Measurements from ENCODE around the gene WDR81. TPM values are rescaled to one million over a fixed set of nuclear protein-coding genes. Genes with fewer than 3 reads are reported as not detected.
"Not testable (repeated sequence)": the region's sequence is repeated elsewhere in the genome, so short reads cannot be mapped to it uniquely, and the experiment has no call there.

The WDR81 gene
- total RNA-seq, 1 donor from 2014 or later, result 10.4 TPM

- no peaks in the 10 kb centered on the region for H3K9me3 ChIP-seq (ENCODE audit: control insufficient read depth in 3 of 3, low read length in 3 of 3)
- no peak overlapping the region for H3K27ac ChIP-seq (ENCODE audit: low read depth, low read length)
- no peak overlapping the region for H3K4me3 ChIP-seq (ENCODE audit: low read length in 3 of 3)
- peaks cover 27 to 43% (median 39%) of the 10 kb centered on the region in 3 donors for H3K36me3 ChIP-seq (ENCODE audit: control insufficient read depth in 3 of 3, insufficient read depth in 3 of 3, low read length in 3 of 3)
- peaks cover 7 to 20% (median 10%) of the 10 kb centered on the region in 3 donors for H3K4me1 ChIP-seq (ENCODE audit: control insufficient read depth in 3 of 3, insufficient read depth in 3 of 3, low read length in 3 of 3)
- no peaks in the 10 kb centered on the region for H3K27me3 ChIP-seq (ENCODE audit: control insufficient read depth in 3 of 3, insufficient read depth in 3 of 3, low read length in 3 of 3)
- H3K9ac ChIP-seq (ENCODE audit: low read depth in 1 of 3, low read length in 3 of 3), result peak overlapping the region in 1 of 3 donors; percentile 40
Observed at GRCh38 chr17:1736348-1737281, 12.1 kb downstream of the WDR81 start.

GRCh38 chr17:1737531-1738291 lies 13.2 kb downstream of the WDR81 start:
- Histone ChIP-seq H3K27ac (ENCODE audit: low read depth, low read length) (no peak overlapping the region), H3K4me3 (ENCODE audit: low read length in 3 of 3) (no peak overlapping the region), H3K36me3 (ENCODE audit: control insufficient read depth in 3 of 3, insufficient read depth in 3 of 3, low read length in 3 of 3) (peaks cover 27 to 41% (median 35%) of the 10 kb centered on the region in 3 donors), H3K27me3 (ENCODE audit: control insufficient read depth in 3 of 3, insufficient read depth in 3 of 3, low read length in 3 of 3) (no peaks in the 10 kb centered on the region), H3K4me1 (ENCODE audit: control insufficient read depth in 3 of 3, insufficient read depth in 3 of 3, low read length in 3 of 3) (peaks cover 7 to 20% (median 10%) of the 10 kb centered on the region in 3 donors), H3K9me3 (ENCODE audit: control insufficient read depth in 3 of 3, low read length in 3 of 3) (no peaks in the 10 kb centered on the region), H3K9ac (ENCODE audit: low read depth in 1 of 3, low read length in 3 of 3) (peak overlapping the region in 1 of 3 donors; percentile 25)

GRCh38 chr17:1741899-1742298 lies 17.4 kb downstream of the WDR81 start:
- H3K27me3 ChIP-seq (ENCODE audit: control insufficient read depth in 3 of 3, insufficient read depth in 3 of 3, low read length in 3 of 3); H3K9me3 ChIP-seq (ENCODE audit: control insufficient read depth in 3 of 3, low read length in 3 of 3); H3K4me1 ChIP-seq (ENCODE audit: control insufficient read depth in 3 of 3, insufficient read depth in 3 of 3, low read length in 3 of 3); H3K4me3 ChIP-seq (ENCODE audit: low read length in 3 of 3); H3K9ac ChIP-seq (ENCODE audit: low read depth in 1 of 3, low read length in 3 of 3); H3K27ac ChIP-seq (ENCODE audit: low read depth, low read length): not testable (repeated sequence)
- peaks cover 12 to 13% (median 13%) of the 10 kb centered on the region in 3 donors for H3K36me3 ChIP-seq (ENCODE audit: control insufficient read depth in 3 of 3, insufficient read depth in 3 of 3, low read length in 3 of 3)

GRCh38 chr17:1742371-1743087 lies 18.0 kb downstream of the WDR81 start, which contains the start of gene SERPINF2:
Gene SERPINF2 (plus strand): TSS chr17:1742871. CDS start chr17:1744996, 2,125 bp downstream.
- Histone ChIP-seq H3K9me3 (ENCODE audit: control insufficient read depth in 3 of 3, low read length in 3 of 3) (no peaks in the 10 kb centered on the region), H3K27me3 (ENCODE audit: control insufficient read depth in 3 of 3, insufficient read depth in 3 of 3, low read length in 3 of 3) (no peaks in the 10 kb centered on the region), H3K36me3 (ENCODE audit: control insufficient read depth in 3 of 3, insufficient read depth in 3 of 3, low read length in 3 of 3) (peaks cover 5 to 8% (median 7%) of the 10 kb centered on the region in 3 donors), H3K27ac (ENCODE audit: low read depth, low read length) (no peak within 1 kb of the TSS), H3K4me3 (ENCODE audit: low read length in 3 of 3) (no peak within 1 kb of the TSS), H3K9ac (ENCODE audit: low read depth in 1 of 3, low read length in 3 of 3) (no peak within 1 kb of the TSS), H3K4me1 (ENCODE audit: control insufficient read depth in 3 of 3, insufficient read depth in 3 of 3, low read length in 3 of 3) (peaks cover 3 to 7% (median 3%) of the 10 kb centered on the region in 3 donors)

- Histone ChIP-seq H3K9me3 (ENCODE audit: control insufficient read depth in 3 of 3, low read length in 3 of 3) (no peaks in the 10 kb centered on the region), H3K9ac (ENCODE audit: low read depth in 1 of 3, low read length in 3 of 3) (no peak overlapping the region), H3K36me3 (ENCODE audit: control insufficient read depth in 3 of 3, insufficient read depth in 3 of 3, low read length in 3 of 3) (peaks cover under 1 to 3% (median 1%) of the 10 kb centered on the region in 3 donors), H3K27ac (ENCODE audit: low read depth, low read length) (no peak overlapping the region), H3K27me3 (ENCODE audit: control insufficient read depth in 3 of 3, insufficient read depth in 3 of 3, low read length in 3 of 3) (no peaks in the 10 kb centered on the region), H3K4me3 (ENCODE audit: low read length in 3 of 3) (no peak overlapping the region), H3K4me1 (ENCODE audit: control insufficient read depth in 3 of 3, insufficient read depth in 3 of 3, low read length in 3 of 3) (peaks cover 3 to 7% (median 3%) of the 10 kb centered on the region in 3 donors)
Observed at GRCh38 chr17:1743088-1743439, 18.6 kb downstream of the WDR81 start.

GRCh38 chr17:1744551-1745512 lies 20.3 kb downstream of the WDR81 start:
- Histone ChIP-seq H3K27me3 (ENCODE audit: control insufficient read depth in 3 of 3, insufficient read depth in 3 of 3, low read length in 3 of 3) (no peaks in the 10 kb centered on the region), H3K27ac (ENCODE audit: low read depth, low read length) (no peak overlapping the region), H3K9me3 (ENCODE audit: control insufficient read depth in 3 of 3, low read length in 3 of 3) (no peaks in the 10 kb centered on the region), H3K9ac (ENCODE audit: low read depth in 1 of 3, low read length in 3 of 3) (peak overlapping the region in 1 of 3 donors; percentile 51), H3K4me3 (ENCODE audit: low read length in 3 of 3) (no peak overlapping the region), H3K4me1 (ENCODE audit: control insufficient read depth in 3 of 3, insufficient read depth in 3 of 3, low read length in 3 of 3) (peaks cover 3 to 7% (median 3%) of the 10 kb centered on the region in 3 donors), H3K36me3 (ENCODE audit: control insufficient read depth in 3 of 3, insufficient read depth in 3 of 3, low read length in 3 of 3) (no peaks in the 10 kb centered on the region)

GRCh38 chr17:1745513-1746020 lies 21.1 kb downstream of the WDR81 start:
- Histone ChIP-seq H3K27me3 (ENCODE audit: control insufficient read depth in 3 of 3, insufficient read depth in 3 of 3, low read length in 3 of 3) (no peaks in the 10 kb centered on the region), H3K36me3 (ENCODE audit: control insufficient read depth in 3 of 3, insufficient read depth in 3 of 3, low read length in 3 of 3) (no peaks in the 10 kb centered on the region), H3K27ac (ENCODE audit: low read depth, low read length) (no peak overlapping the region), H3K4me3 (ENCODE audit: low read length in 3 of 3) (no peak overlapping the region), H3K9ac (ENCODE audit: low read depth in 1 of 3, low read length in 3 of 3) (no peak overlapping the region), H3K4me1 (ENCODE audit: control insufficient read depth in 3 of 3, insufficient read depth in 3 of 3, low read length in 3 of 3) (peaks cover 3 to 7% (median 3%) of the 10 kb centered on the region in 3 donors), H3K9me3 (ENCODE audit: control insufficient read depth in 3 of 3, low read length in 3 of 3) (no peaks in the 10 kb centered on the region)

- H3K4me1 ChIP-seq (ENCODE audit: control insufficient read depth in 3 of 3, insufficient read depth in 3 of 3, low read length in 3 of 3), result peaks cover 3 to 7% (median 3%) of the 10 kb centered on the region in 3 donors
- peak overlapping the region; percentile 47 for H3K27ac ChIP-seq (ENCODE audit: low read depth, low read length)
- H3K4me3 ChIP-seq (ENCODE audit: low read length in 3 of 3), result peak overlapping the region in 1 of 3 donors; percentile 6
- no peak overlapping the region for H3K9ac ChIP-seq (ENCODE audit: low read depth in 1 of 3, low read length in 3 of 3)
- H3K9me3 ChIP-seq (ENCODE audit: control insufficient read depth in 3 of 3, low read length in 3 of 3), result no peaks in the 10 kb centered on the region
- no peaks in the 10 kb centered on the region for H3K27me3 ChIP-seq (ENCODE audit: control insufficient read depth in 3 of 3, insufficient read depth in 3 of 3, low read length in 3 of 3)
- H3K36me3 ChIP-seq (ENCODE audit: control insufficient read depth in 3 of 3, insufficient read depth in 3 of 3, low read length in 3 of 3), result no peaks in the 10 kb centered on the region
Observed at GRCh38 chr17:1746975-1747543, 22.6 kb downstream of the WDR81 start.
